SK-N-SH (cell line): ENCODE data around the gene SMAD2. TPM values are rescaled to one million over a fixed set of nuclear protein-coding genes. Genes with fewer than 3 reads are reported as not detected.

Source experiments
- CTCF ChIA-PET: fragments of 300-600, 350-600 bp; formaldehyde crosslinking; extraction: SDS; loops from one replicate; lab custom pipeline; 2021; lab: Yijun Ruan, JAX
- POLR2A ChIA-PET: fragments of 350-600 bp; sonication (Branson Sonifier 250); formaldehyde crosslinking; extraction: SDS; loops from one replicate; lab custom pipeline; 2020; ENCODE audit warnings: antibody characterized with exemption, inconsistent platforms; lab: Yijun Ruan, JAX
- DNase-seq: peaks from one replicate; pipeline ENCODE4 v3.0.0; 2012
- H2AFZ ChIP-seq: fragments of 200-600 bp; sonication (generic); 2 replicates; pipeline ENCODE4 v1.8.1; 2016; ENCODE audit warnings: antibody characterized with exemption, mild to moderate bottlenecking, low read depth
- H3F3A ChIP-seq: fragments of 200-600 bp; sonication (generic); replicated peaks from 2 replicates; pipeline ENCODE3; 2016; ENCODE audit warnings: antibody characterized with exemption, mild to moderate bottlenecking; ENCODE audit not compliant: insufficient read depth
- H3K27ac ChIP-seq, 2 experiments: fragments of 200-500 bp in 1 of 2; fragments of 200-600 bp in 1 of 2; sonication (Bioruptor generic) in 1 of 2; sonication (generic), shearing (Covaris generic) in 1 of 2; 2 replicates each; pipeline versions ENCODE4 v1.5.1 to v1.6.1; 2014 to 2016; ENCODE audit warnings: low read depth in 2 of 2, inconsistent platforms in 1 of 2, low read length in 1 of 2, mild to moderate bottlenecking in 1 of 2, mixed read lengths in 1 of 2
- H3K27me3 ChIP-seq: fragments of 200-600 bp; sonication (generic), shearing (Covaris generic); 2 replicates; pipeline ENCODE4 v1.6.1; 2016; ENCODE audit warnings: mixed run types; ENCODE audit not compliant: insufficient read depth
- H3K36me3 ChIP-seq, 2 experiments: fragments of 200-500 bp in 1 of 2; fragments of 200-600 bp in 1 of 2; sonication (Bioruptor generic) in 1 of 2; sonication (generic) in 1 of 2; replicated peaks in 1 of 2; 2 replicates each; pipeline versions ENCODE3 to v1.5.1; 2014 to 2016; ENCODE audit warnings: low read length in 1 of 2, mild to moderate bottlenecking in 1 of 2; ENCODE audit not compliant: insufficient read depth in 2 of 2, control insufficient read depth in 1 of 2
- H3K4me1 ChIP-seq, 2 experiments: fragments of 200-500 bp in 1 of 2; fragments of 200-600 bp in 1 of 2; sonication (Bioruptor generic) in 1 of 2; sonication (generic), shearing (Covaris generic) in 1 of 2; 2 replicates each; pipeline versions ENCODE4 v1.5.1 to v1.6.1; 2014 to 2016; ENCODE audit warnings: low read depth in 1 of 2, low read length in 1 of 2, mixed run types in 1 of 2; ENCODE audit not compliant: insufficient read depth in 2 of 2, control insufficient read depth in 1 of 2
- H3K4me2 ChIP-seq: fragments of 200-600 bp; sonication (generic), shearing (Covaris generic); 2 replicates; pipeline ENCODE4 v1.6.1; 2017; ENCODE audit warnings: mixed run types
- H3K4me3 ChIP-seq, 2 experiments: fragments of 200-500 bp in 1 of 2; fragments of 200-600 bp in 1 of 2; sonication (Bioruptor generic) in 1 of 2; sonication (generic), shearing (Covaris generic) in 1 of 2; 2 replicates each; pipeline versions ENCODE4 v1.5.1 to v1.8.1; 2014 to 2016; ENCODE audit warnings: low read depth in 2 of 2, inconsistent platforms in 1 of 2, low read length in 1 of 2, mild to moderate bottlenecking in 1 of 2, mixed read lengths in 1 of 2, moderate library complexity in 1 of 2
- H3K79me2 ChIP-seq: fragments of 200-600 bp; sonication (generic); 2 replicates; pipeline ENCODE4 v1.8.1; 2017; ENCODE audit warnings: mild to moderate bottlenecking; ENCODE audit not compliant: insufficient read depth
- H3K9ac ChIP-seq: fragments of 200-600 bp; sonication (generic); 2 replicates; pipeline ENCODE4 v1.6.1; 2017; ENCODE audit warnings: mixed run types
- H3K9me2 ChIP-seq: fragments of 200-600 bp; sonication (generic); 2 replicates; pipeline ENCODE4 v1.6.1; 2017; ENCODE audit warnings: mixed run types
- H3K9me3 ChIP-seq: fragments of 200-600 bp; sonication (generic); 2 replicates; pipeline ENCODE4 v1.6.1; 2017; ENCODE audit warnings: mixed run types, mild to moderate bottlenecking, moderate library complexity
- H4K20me1 ChIP-seq: fragments of 200-600 bp; sonication (generic); 2 replicates; pipeline ENCODE4 v1.6.1; 2017; ENCODE audit warnings: mild to moderate bottlenecking, mixed run types; ENCODE audit not compliant: insufficient read depth
- CHD2 ChIP-seq: fragments of 150-350 bp; IDR thresholded peaks from 2 replicates; pipeline ENCODE4 v1.6.1; 2018; ENCODE audit warnings: low read length; ENCODE audit not compliant: partially characterized antibody
- EP300 ChIP-seq, 2 experiments: IDR thresholded peaks; 2 replicates each; pipeline versions ENCODE4 v1.4.0 to v1.6.1; 2012; ENCODE audit warnings: borderline replicate concordance in 1 of 2, low read depth in 1 of 2, low read length in 1 of 2
- GABPA ChIP-seq: IDR thresholded peaks from 2 replicates; pipeline ENCODE4 v1.4.0; 2012; ENCODE audit warnings: low read depth, mild to moderate bottlenecking
- JUND ChIP-seq: IDR thresholded peaks from 2 replicates; pipeline ENCODE4 v1.4.0; 2012
- MXI1 ChIP-seq: IDR thresholded peaks from 2 replicates; pipeline ENCODE4 v1.6.1; 2012; ENCODE audit warnings: mild to moderate bottlenecking, low read depth, low read length, improper control_type of control experiment
- NRF1 ChIP-seq: IDR thresholded peaks from 2 replicates; pipeline ENCODE4 v1.6.1; 2012; ENCODE audit warnings: low read depth, mild to moderate bottlenecking, low read length
- RAD21 ChIP-seq: IDR thresholded peaks from 2 replicates; pipeline ENCODE4 v1.6.1; 2012; ENCODE audit warnings: mild to moderate bottlenecking, low read length
- RFX5 ChIP-seq: IDR thresholded peaks from 2 replicates; pipeline ENCODE4 v1.6.1; 2012; ENCODE audit warnings: mild to moderate bottlenecking, improper control_type of control experiment, low read length
- RXRA ChIP-seq: IDR thresholded peaks from 2 replicates; pipeline ENCODE4 v1.4.0; 2012; ENCODE audit warnings: low read depth, mild to moderate bottlenecking, borderline replicate concordance
- SIN3A ChIP-seq: IDR thresholded peaks from 2 replicates; pipeline ENCODE4 v1.6.1; 2012; ENCODE audit warnings: low read depth, mild to moderate bottlenecking, low read length, moderate library complexity, borderline replicate concordance
- SMC3 ChIP-seq: IDR thresholded peaks from 2 replicates; pipeline ENCODE4 v1.6.1; 2012; ENCODE audit warnings: low read depth, low read length, improper control_type of control experiment
- YY1 ChIP-seq: IDR thresholded peaks from 2 replicates; pipeline ENCODE4 v1.4.0; 2012; ENCODE audit warnings: low read depth, mild to moderate bottlenecking
- WGBS: methylation state at CpG from one replicate; pipeline ENCODE4 v1.1.6; 2017; ENCODE audit warnings: low lambda C conversion rate; 5-methylcytosine and 5-hydroxymethylcytosine counted together
- polyA plus RNA-seq, 3 experiments: library from polyadenylated mRNA; depleted of rRNA; stranded (reverse); fragments of >200 nt; gene quantifications; 2 replicates each; pipeline ENCODE4 v1.2.3, GENCODE V29; 2012
- TF ChIP-seq, protein P1 (sequence below): fragments of 150-350 bp; IDR thresholded peaks from 2 replicates; pipeline ENCODE4 v1.6.1; 2016; ENCODE audit warnings: mild to moderate bottlenecking, low read depth, low read length
- TF ChIP-seq, protein P2 (sequence below): IDR thresholded peaks from 2 replicates; pipeline ENCODE4 v1.4.0; 2012; ENCODE audit warnings: low read depth
- TF ChIP-seq, protein P3 (sequence below): IDR thresholded peaks from 2 replicates; pipeline ENCODE4; 2012
- TF ChIP-seq, protein P4 (sequence below): IDR thresholded peaks from 2 replicates; pipeline ENCODE4 v1.6.1; 2012; ENCODE audit warnings: mild to moderate bottlenecking, low read depth, low read length, moderate library complexity
- TF ChIP-seq, protein P5 (sequence below): fragments of 200-600 bp; sonication (generic); IDR thresholded peaks from 2 replicates; pipeline ENCODE4 v1.6.1; 2017; ENCODE audit warnings: antibody characterized with exemption, mild to moderate bottlenecking, moderate library complexity

SMAD2 gene
- polyA plus RNA-seq, 1 of the 3 experiments (the other 2 are of a cell fraction), result 36.3 TPM

DNA sequence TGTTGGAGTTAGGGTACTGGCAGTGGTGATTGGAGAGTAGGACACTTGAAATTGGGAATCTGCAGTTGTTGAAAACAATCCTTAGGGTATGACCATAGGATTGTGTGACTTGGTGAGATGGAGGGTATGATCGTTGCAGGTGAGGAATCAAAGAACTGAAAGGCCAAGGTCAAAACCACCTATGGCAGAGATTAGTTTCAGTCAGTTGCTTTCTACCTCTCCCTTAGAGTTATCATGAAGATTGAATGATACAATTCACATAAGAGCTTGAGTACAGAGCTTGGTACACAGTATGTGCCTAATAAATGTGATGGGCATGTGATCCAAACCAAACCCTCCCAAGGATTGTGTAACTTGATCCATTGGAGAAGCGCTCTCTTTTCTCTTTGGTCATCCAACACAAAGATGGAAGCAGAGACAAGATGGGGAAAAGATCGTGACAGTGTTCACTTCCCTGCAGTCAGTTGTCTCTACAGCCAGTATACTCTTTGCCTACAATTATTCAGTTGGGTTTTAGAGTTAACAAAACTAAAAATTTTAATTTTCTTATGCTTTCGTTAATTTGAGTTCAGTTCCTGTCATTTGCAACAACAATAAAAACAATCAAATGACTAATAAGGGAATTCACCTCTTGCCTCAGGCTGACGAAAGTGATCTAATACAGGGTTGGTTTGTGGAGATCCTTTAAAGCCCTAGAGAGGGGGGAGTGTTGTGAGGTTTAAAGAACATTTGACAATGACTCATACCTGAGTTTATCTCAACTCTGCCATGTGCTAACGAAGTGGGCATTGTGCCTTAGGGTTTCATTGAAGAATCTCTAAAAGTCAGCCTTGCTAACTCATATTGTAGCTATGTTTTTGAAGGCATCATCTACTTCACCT, 14.8 kb upstream of the SMAD2 start:
- H3K27ac ChIP-seq, result no peak overlapping the region
- no peak overlapping the region for H2AFZ ChIP-seq
- no peaks in the 10 kb centered on the region for H3K9me3 ChIP-seq
- no peak overlapping the region for H3K4me2 ChIP-seq
- POLR2A ChIA-PET, result no interaction called here
- no peaks in the 10 kb centered on the region for H3F3A ChIP-seq
- H4K20me1 ChIP-seq, result no peaks in the 10 kb centered on the region
- H3K4me3 ChIP-seq, result no peak overlapping the region
- H3K4me1 ChIP-seq, result no peaks in the 10 kb centered on the region
- H3K36me3 ChIP-seq, result no peaks in the 10 kb centered on the region
- CTCF ChIA-PET, result no interaction called here
- 47% methylated on average over 6 of the region's 6 CpGs for WGBS
- H3K27me3 ChIP-seq, result no peaks in the 10 kb centered on the region
- H3K79me2 ChIP-seq, result no peaks in the 10 kb centered on the region
- H3K9me2 ChIP-seq, result no peaks in the 10 kb centered on the region
- TF ChIP-seq NRF1, result no peak
- TF ChIP-seq SMC3, result no peak
- TF ChIP-seq CHD2, result no peak
- no peak for TF ChIP-seq MXI1
- no peak for TF ChIP-seq RAD21
- no peak for TF ChIP-seq EP300 (IDR thresholded peaks at IDR 0.05; ENCODE audit: borderline replicate concordance in 1 of 2, low read depth in 1 of 2, low read length in 1 of 2)
- TF ChIP-seq, protein P1, sequence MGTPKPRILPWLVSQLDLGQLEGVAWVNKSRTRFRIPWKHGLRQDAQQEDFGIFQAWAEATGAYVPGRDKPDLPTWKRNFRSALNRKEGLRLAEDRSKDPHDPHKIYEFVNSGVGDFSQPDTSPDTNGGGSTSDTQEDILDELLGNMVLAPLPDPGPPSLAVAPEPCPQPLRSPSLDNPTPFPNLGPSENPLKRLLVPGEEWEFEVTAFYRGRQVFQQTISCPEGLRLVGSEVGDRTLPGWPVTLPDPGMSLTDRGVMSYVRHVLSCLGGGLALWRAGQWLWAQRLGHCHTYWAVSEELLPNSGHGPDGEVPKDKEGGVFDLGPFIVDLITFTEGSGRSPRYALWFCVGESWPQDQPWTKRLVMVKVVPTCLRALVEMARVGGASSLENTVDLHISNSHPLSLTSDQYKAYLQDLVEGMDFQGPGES, result no peak
- DNase-seq, result no peak
- H3K9ac ChIP-seq, result no peak overlapping the region

DNA sequence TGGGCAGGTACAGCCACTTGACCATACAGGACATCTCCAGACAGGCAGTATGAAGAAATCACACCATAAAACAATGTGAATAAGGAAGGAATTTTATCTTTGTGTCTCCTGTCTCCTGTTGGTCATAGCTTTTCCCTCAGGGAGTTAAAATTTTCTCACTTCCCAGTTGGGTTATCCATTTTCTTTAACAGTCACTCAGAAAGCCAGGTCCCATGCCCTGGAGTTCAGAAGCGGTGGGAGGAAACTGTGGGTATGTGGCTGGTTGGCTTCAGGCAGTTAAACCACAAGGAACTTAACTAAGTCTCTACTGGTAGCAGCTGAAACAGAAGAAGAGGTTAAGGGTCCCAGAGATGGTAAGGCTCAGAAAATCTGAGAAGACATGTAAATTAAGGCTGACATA, 6.5 kb upstream of the SMAD2 start:
- H3K36me3 ChIP-seq, result no peaks in the 10 kb centered on the region
- H3F3A ChIP-seq, result peaks cover 3% of the 10 kb centered on the region
- ChIA-PET CTCF (no interaction called here), POLR2A (no interaction called here)
- H3K4me3 ChIP-seq, result no peak overlapping the region
- 46% methylated on average over 1 of the region's 1 CpG for WGBS
- TF ChIP-seq RFX5 (no peak), JUND (no peak), GABPA (no peak), RAD21 (no peak), RXRA (no peak), YY1 (no peak), SIN3A (no peak)
- TF ChIP-seq, protein P2, sequence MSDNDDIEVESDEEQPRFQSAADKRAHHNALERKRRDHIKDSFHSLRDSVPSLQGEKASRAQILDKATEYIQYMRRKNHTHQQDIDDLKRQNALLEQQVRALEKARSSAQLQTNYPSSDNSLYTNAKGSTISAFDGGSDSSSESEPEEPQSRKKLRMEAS, result no peak
- TF ChIP-seq, protein P3, sequence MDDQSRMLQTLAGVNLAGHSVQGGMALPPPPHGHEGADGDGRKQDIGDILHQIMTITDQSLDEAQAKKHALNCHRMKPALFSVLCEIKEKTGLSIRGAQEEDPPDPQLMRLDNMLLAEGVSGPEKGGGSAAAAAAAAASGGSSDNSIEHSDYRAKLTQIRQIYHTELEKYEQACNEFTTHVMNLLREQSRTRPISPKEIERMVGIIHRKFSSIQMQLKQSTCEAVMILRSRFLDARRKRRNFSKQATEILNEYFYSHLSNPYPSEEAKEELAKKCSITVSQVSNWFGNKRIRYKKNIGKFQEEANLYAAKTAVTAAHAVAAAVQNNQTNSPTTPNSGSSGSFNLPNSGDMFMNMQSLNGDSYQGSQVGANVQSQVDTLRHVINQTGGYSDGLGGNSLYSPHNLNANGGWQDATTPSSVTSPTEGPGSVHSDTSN, result no peak
- TF ChIP-seq, protein P4, sequence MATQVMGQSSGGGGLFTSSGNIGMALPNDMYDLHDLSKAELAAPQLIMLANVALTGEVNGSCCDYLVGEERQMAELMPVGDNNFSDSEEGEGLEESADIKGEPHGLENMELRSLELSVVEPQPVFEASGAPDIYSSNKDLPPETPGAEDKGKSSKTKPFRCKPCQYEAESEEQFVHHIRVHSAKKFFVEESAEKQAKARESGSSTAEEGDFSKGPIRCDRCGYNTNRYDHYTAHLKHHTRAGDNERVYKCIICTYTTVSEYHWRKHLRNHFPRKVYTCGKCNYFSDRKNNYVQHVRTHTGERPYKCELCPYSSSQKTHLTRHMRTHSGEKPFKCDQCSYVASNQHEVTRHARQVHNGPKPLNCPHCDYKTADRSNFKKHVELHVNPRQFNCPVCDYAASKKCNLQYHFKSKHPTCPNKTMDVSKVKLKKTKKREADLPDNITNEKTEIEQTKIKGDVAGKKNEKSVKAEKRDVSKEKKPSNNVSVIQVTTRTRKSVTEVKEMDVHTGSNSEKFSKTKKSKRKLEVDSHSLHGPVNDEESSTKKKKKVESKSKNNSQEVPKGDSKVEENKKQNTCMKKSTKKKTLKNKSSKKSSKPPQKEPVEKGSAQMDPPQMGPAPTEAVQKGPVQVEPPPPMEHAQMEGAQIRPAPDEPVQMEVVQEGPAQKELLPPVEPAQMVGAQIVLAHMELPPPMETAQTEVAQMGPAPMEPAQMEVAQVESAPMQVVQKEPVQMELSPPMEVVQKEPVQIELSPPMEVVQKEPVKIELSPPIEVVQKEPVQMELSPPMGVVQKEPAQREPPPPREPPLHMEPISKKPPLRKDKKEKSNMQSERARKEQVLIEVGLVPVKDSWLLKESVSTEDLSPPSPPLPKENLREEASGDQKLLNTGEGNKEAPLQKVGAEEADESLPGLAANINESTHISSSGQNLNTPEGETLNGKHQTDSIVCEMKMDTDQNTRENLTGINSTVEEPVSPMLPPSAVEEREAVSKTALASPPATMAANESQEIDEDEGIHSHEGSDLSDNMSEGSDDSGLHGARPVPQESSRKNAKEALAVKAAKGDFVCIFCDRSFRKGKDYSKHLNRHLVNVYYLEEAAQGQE, result no peak
- TF ChIP-seq, protein P5, sequence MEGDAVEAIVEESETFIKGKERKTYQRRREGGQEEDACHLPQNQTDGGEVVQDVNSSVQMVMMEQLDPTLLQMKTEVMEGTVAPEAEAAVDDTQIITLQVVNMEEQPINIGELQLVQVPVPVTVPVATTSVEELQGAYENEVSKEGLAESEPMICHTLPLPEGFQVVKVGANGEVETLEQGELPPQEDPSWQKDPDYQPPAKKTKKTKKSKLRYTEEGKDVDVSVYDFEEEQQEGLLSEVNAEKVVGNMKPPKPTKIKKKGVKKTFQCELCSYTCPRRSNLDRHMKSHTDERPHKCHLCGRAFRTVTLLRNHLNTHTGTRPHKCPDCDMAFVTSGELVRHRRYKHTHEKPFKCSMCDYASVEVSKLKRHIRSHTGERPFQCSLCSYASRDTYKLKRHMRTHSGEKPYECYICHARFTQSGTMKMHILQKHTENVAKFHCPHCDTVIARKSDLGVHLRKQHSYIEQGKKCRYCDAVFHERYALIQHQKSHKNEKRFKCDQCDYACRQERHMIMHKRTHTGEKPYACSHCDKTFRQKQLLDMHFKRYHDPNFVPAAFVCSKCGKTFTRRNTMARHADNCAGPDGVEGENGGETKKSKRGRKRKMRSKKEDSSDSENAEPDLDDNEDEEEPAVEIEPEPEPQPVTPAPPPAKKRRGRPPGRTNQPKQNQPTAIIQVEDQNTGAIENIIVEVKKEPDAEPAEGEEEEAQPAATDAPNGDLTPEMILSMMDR, result no peak
- H3K27me3 ChIP-seq, result peaks cover 10% of the 10 kb centered on the region; the same call in 1 of the 2 replicates
- no peaks in the 10 kb centered on the region for H3K79me2 ChIP-seq
- no peak overlapping the region for H3K27ac ChIP-seq
- peaks cover 0 to 3% of the 10 kb centered on the region in 2 experiments; a peak in 1 of 4 replicates for H3K4me1 ChIP-seq
- no peaks in the 10 kb centered on the region for H3K9me3 ChIP-seq
- H4K20me1 ChIP-seq, result no peaks in the 10 kb centered on the region
- no peak for DNase-seq
- no peak overlapping the region for H2AFZ ChIP-seq
- H3K9me2 ChIP-seq, result no peaks in the 10 kb centered on the region
- no peak overlapping the region for H3K4me2 ChIP-seq
- H3K9ac ChIP-seq, result no peak overlapping the region
